Gastrocnemius medialis (tissue), 4 donors: ENCODE data around the gene BMPR1B. TPM values are rescaled to one million over a fixed set of nuclear protein-coding genes. Genes with fewer than 3 reads are reported as not detected.

Experiments
- ATAC-seq, 2 donors: fragments of 150-250 bp; one replicate each; pipeline ENCODE4 v1.9.1; 2016
- DNase-seq, 2 donors: peaks; one replicate each; pipeline ENCODE4 v3.0.0-alpha.2; 2019
- H3K27ac ChIP-seq, 4 donors: fragments of 200-600 bp; sonication (generic); 1 replicate in 1 of 4; 2 replicates in 3 of 4; pipeline ENCODE4 v1.5.1; 2016 to 2018; ENCODE audit warnings: mild to moderate bottlenecking in 2 of 4, moderate library complexity in 1 of 4
- H3K27me3 ChIP-seq, 3 donors: fragments of 200-600 bp; sonication (generic) in 2 of 3; 1 replicate in 1 of 3; 2 replicates in 2 of 3; pipeline versions ENCODE4 v1.5.1 to v1.6.0; 2016 to 2019; ENCODE audit warnings: mild to moderate bottlenecking in 1 of 3, moderate library complexity in 1 of 3
- H3K36me3 ChIP-seq, 2 donors: fragments of 200-600 bp; sonication (generic) in 1 of 2; one replicate each; pipeline ENCODE4 v1.5.1; 2017 to 2018
- H3K4me1 ChIP-seq, 2 donors: fragments of 200-600 bp; sonication (generic) in 1 of 2; one replicate each; pipeline ENCODE4 v1.5.1; 2016 to 2017; ENCODE audit warnings: mild to moderate bottlenecking in 2 of 2
- H3K4me3 ChIP-seq, 4 donors: fragments of 200-600 bp; sonication (generic) in 3 of 4; 1 replicate in 1 of 4; 2 replicates in 3 of 4; pipeline ENCODE4 v1.5.1; 2016 to 2019; ENCODE audit warnings: mild to moderate bottlenecking in 2 of 4
- H3K9me3 ChIP-seq, 3 donors: fragments of 200-600 bp; sonication (generic) in 2 of 3; 1 replicate in 1 of 3; 2 replicates in 2 of 3; pipeline ENCODE4 v1.5.1; 2016 to 2019
- POLR2A ChIP-seq, 2 donors: fragments of 450-650 bp; IDR thresholded peaks; one replicate each; pipeline ENCODE4 v1.6.1; 2017; ENCODE audit warnings: antibody characterized with exemption in 2 of 2, mild to moderate bottlenecking in 2 of 2, moderate library complexity in 2 of 2
- in situ Hi-C, 4 donors: fragments of 200-750 bp; cut with MboI; loops; one replicate each; pipeline versions ENCODE4 v1.15.0 to v1.8.0; 2017; ENCODE audit warnings: low sequenced_read_pairs in 4 of 4
- intact Hi-C: fragments of 100-400 bp; cut with DNase I; formaldehyde crosslinking; loops from one replicate; pipeline ENCODE4 v1.15.1; 2023; ENCODE audit warnings: low total_unique reads
- total RNA-seq, 4 donors: library from RNA; depleted of rRNA; stranded (reverse); fragments of >200 nt; gene quantifications; one replicate each; pipeline versions ENCODE4 v1.1.0 to v1.2.3, GENCODE V29; 2016
- TF ChIP-seq, protein P1 (sequence below), 5 experiments: fragments of 450-650 bp in 3 of 5; fragments of 200-600 bp in 2 of 5; sonication (generic) in 2 of 5; IDR thresholded peaks in 4 of 5; conservative IDR thresholded peaks in 1 of 5; 1 replicate in 4 of 5; 2 replicates in 1 of 5; pipeline ENCODE4 v1.5.1; 2016 to 2019; ENCODE audit warnings: antibody characterized with exemption in 5 of 5, mild to moderate bottlenecking in 3 of 5, moderate library complexity in 3 of 5

The BMPR1B gene
- total RNA-seq, 4 donors from 2014 or later = 0.92 to 6.9 (median 1.7) TPM

- in situ Hi-C loops = no loop called here
- intact Hi-C loops = no loop called here
- no peak for DNase-seq
Measured at GRCh38 chr4:95180531-95181242, 422.9 kb downstream of the BMPR1B start.

GRCh38 chr4:95181243-95181995, 423.7 kb downstream of the BMPR1B start:
- in situ Hi-C loops (no loop called here), intact Hi-C loops (no loop called here)
- no peak for DNase-seq
- H3K36me3 ChIP-seq = no peaks in the 10 kb centered on the region
- no peaks in the 10 kb centered on the region for H3K9me3 ChIP-seq
- no peak for TF ChIP-seq POLR2A (IDR thresholded peaks at IDR 0.05)
- TF ChIP-seq, protein P1, sequence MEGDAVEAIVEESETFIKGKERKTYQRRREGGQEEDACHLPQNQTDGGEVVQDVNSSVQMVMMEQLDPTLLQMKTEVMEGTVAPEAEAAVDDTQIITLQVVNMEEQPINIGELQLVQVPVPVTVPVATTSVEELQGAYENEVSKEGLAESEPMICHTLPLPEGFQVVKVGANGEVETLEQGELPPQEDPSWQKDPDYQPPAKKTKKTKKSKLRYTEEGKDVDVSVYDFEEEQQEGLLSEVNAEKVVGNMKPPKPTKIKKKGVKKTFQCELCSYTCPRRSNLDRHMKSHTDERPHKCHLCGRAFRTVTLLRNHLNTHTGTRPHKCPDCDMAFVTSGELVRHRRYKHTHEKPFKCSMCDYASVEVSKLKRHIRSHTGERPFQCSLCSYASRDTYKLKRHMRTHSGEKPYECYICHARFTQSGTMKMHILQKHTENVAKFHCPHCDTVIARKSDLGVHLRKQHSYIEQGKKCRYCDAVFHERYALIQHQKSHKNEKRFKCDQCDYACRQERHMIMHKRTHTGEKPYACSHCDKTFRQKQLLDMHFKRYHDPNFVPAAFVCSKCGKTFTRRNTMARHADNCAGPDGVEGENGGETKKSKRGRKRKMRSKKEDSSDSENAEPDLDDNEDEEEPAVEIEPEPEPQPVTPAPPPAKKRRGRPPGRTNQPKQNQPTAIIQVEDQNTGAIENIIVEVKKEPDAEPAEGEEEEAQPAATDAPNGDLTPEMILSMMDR (IDR thresholded peaks at IDR 0.05 in 4 of 5, conservative IDR thresholded peaks at IDR 0.05 in 1 of 5) = no peak
- ATAC-seq = no peak
- no peak overlapping the region for H3K27ac ChIP-seq
- no peaks in the 10 kb centered on the region for H3K27me3 ChIP-seq
- H3K4me1 ChIP-seq = no peaks in the 10 kb centered on the region
- H3K4me3 ChIP-seq = no peak overlapping the region

More at GRCh38 chr4:95180531-95181242, 422.9 kb downstream of the BMPR1B start:
- Histone ChIP-seq H3K9me3 (no peaks in the 10 kb centered on the region), H3K27me3 (no peaks in the 10 kb centered on the region), H3K36me3 (no peaks in the 10 kb centered on the region), H3K4me1 (no peaks in the 10 kb centered on the region), H3K27ac (no peak overlapping the region), H3K4me3 (no peak overlapping the region)
- TF ChIP-seq, protein P1 (IDR thresholded peaks at IDR 0.05 in 4 of 5, conservative IDR thresholded peaks at IDR 0.05 in 1 of 5) = no peak
- TF ChIP-seq POLR2A (IDR thresholded peaks at IDR 0.05) = no peak
- ATAC-seq = no peak

DNA sequence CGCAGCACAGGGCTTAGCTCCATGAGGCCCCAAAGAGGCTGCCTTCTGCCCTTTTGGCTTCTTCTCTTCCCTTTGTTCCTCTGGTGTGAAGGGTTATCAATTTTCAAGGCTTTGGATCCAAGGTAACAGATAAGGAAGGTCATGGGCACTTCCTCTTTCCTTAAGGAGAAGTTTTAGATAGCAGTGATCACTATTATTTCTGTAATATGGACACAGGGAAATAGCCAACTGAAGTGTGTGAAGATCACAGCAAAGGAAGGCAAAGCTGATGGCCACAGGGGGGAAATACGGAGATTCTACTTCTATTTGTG, 424.2 kb downstream of the BMPR1B start:
- Histone ChIP-seq H3K4me3 (no peak overlapping the region), H3K4me1 (no peaks in the 10 kb centered on the region), H3K36me3 (no peaks in the 10 kb centered on the region), H3K9me3 (no peaks in the 10 kb centered on the region), H3K27me3 (no peaks in the 10 kb centered on the region), H3K27ac (no peak overlapping the region)
- ATAC-seq (no peak), DNase-seq (no peak)
- in situ Hi-C loops (no loop called here), intact Hi-C loops (no loop called here)
- TF ChIP-seq, protein P1 (IDR thresholded peaks at IDR 0.05 in 4 of 5, conservative IDR thresholded peaks at IDR 0.05 in 1 of 5) = no peak

GRCh38 chr4:95183656-95184408, 426.1 kb downstream of the BMPR1B start:
- intact Hi-C loops (no loop called here), in situ Hi-C loops (no loop called here)
- no peak for TF ChIP-seq POLR2A (IDR thresholded peaks at IDR 0.05)
- TF ChIP-seq, protein P1 (IDR thresholded peaks at IDR 0.05 in 4 of 5, conservative IDR thresholded peaks at IDR 0.05 in 1 of 5) = no peak
- H3K4me3 ChIP-seq = no peak overlapping the region
- ATAC-seq = no peak
- H3K4me1 ChIP-seq = no peaks in the 10 kb centered on the region
- H3K36me3 ChIP-seq = no peaks in the 10 kb centered on the region
- no peaks in the 10 kb centered on the region for H3K9me3 ChIP-seq
- no peak for DNase-seq
- no peak overlapping the region for H3K27ac ChIP-seq
- H3K27me3 ChIP-seq = no peaks in the 10 kb centered on the region
